ENCODE results near the gene RASEF.

RASEF gene

GRCh38 chr9:83012922-83013838, 49.8 kb downstream of the RASEF start:
- DNase-seq (ENCODE audit: low spot score): peak; percentile 18

GRCh38 chr9:83012168-83012921, 50.6 kb downstream of the RASEF start:
- DNase-seq (ENCODE audit: low spot score): no peak

- DNase-seq (ENCODE audit: low spot score): peak; percentile 8
Measured at GRCh38 chr9:83011611-83012010, 51.3 kb downstream of the RASEF start.

DNA sequence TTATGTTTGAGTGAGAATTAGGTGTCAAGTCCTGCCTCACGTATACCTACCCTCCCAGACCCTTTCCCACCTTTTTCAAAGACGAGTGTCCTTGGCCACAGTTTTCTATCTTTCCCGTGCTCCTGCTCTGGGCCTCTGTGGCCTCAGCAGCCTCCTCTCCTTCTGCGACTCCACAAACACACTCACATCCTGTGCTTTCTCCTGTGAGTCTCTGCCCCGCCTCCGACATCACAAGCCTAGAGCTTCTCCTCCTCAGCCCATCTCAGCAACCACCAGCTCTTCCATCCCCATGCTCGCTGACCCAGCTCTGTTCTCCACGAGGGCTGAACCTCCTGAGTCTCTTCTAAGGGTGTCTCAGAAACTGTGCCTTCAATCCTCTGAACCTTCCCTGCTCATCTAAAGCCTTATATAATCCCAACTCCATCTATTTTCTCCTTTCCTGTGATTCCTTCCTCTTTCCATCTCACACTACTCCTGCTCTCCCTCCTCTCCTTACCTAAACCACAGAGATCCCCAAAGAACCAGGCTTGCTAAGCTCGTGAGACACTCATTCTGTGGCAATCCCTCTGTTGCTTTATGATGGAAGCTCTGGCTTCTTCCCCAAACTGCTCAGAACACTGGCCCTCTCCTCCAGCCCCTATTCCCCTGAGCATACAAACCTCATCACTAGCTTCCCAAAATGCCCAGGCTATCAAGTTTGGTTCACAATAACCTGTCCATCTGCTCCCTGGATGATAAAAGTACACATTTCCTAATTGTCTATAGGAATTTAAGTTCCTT, 55.2 kb downstream of the RASEF start:
- DNase-seq (ENCODE audit: low spot score): no peak

DNA sequence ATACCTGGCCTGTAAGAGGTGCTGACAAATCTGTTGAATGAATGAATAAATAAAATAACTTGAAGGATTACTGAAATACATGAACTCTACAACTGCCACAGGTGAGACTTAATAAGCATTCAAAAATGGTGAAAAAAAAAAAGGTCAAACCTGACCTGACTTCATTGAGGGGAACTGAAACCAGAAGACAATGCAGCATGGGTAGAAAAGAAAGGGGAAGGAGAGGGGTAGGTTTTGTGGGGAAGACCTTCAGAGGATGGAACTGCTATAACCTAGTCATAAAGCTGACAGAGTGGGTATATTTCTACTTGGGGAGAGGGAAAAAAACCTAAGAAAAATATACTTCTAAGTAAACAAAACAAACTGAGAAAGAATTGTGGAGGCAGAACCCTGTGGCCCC, 56.6 kb downstream of the RASEF start:
- DNase-seq (ENCODE audit: low spot score): no peak

DNA sequence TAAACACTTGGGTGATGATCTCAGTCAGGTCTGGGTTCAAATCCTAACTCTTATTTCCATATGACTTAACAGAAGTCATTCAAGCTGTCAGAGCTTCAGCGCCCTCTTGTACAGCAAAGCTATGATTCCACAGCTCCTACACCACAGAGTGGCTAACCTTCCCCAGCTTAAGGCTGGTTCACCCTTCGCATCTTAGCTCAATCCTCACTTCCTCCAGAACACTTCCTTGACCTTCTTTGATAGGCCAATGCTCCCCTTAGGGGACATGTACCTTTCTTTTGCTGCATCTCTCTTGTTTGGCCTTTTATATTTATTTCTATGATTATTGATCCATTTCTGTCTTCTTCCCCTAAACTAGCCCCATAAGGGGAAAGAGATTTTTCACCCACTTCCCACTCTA, 57.0 kb downstream of the RASEF start:
- DNase-seq (ENCODE audit: low spot score): no peak

- no peak for DNase-seq (ENCODE audit: low spot score)
Measured at GRCh38 chr9:83005361-83005760, 57.6 kb downstream of the RASEF start.

- no peak for DNase-seq (ENCODE audit: low spot score)
Measured at GRCh38 chr9:83002329-83002728, 60.6 kb downstream of the RASEF start.

DNA sequence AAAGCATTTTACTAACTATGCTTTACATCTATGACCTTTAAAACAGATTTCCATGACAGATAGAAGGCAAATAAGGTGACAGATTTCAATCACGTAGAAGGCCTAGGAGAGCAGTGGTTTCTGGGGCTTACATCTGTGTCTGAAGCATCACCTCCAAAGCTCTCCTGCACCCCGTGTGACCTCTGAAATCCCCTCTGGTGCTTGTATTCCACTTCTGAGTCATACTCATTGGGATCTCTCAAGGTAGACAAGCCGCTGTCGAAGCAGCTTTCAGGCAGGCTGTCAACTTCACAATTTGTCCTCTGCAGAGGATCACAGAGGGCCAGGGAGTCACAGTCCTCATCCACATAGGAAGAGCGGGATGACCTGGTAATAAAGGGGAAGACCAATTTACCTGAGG, 62.2 kb downstream of the RASEF start:
- no peak for DNase-seq (ENCODE audit: low spot score)

GRCh38 chr9:82998409-82998808, 64.5 kb downstream of the RASEF start:
- no peak for DNase-seq (ENCODE audit: low spot score)

- no peak for DNase-seq (ENCODE audit: low spot score)
Measured at GRCh38 chr9:82997476-82998140, 65.3 kb downstream of the RASEF start.

GRCh38 chr9:82996941-82997340, 66.0 kb downstream of the RASEF start:
- no peak for DNase-seq (ENCODE audit: low spot score)

- DNase-seq (ENCODE audit: low spot score): no peak
Measured at GRCh38 chr9:82993856-82994605, 68.9 kb downstream of the RASEF start.

- DNase-seq (ENCODE audit: low spot score): no peak
Measured at GRCh38 chr9:82991671-82992070, 71.3 kb downstream of the RASEF start.

DNA sequence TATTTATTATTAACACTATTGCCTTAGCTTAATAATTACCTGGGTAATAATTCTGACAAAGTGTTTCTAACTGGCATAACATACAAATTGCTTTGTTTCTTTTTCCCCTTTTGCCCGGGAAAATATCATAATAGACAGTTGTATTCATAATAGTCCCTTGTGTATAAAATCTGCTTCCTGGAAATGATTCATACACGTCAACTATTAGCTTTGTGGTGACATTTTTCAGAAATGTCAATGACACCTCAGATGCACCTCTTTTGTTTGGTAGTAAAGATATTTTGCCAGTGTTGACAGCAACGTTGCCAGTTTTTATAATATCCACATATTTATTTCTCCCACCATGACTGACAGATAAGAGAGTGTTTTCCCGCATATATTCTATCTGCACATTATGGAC, 73.0 kb downstream of the RASEF start:
- no peak for DNase-seq (ENCODE audit: low spot score)

GRCh38 chr9:82988488-82988887, 74.5 kb downstream of the RASEF start:
- no peak for DNase-seq (ENCODE audit: low spot score)

DNA sequence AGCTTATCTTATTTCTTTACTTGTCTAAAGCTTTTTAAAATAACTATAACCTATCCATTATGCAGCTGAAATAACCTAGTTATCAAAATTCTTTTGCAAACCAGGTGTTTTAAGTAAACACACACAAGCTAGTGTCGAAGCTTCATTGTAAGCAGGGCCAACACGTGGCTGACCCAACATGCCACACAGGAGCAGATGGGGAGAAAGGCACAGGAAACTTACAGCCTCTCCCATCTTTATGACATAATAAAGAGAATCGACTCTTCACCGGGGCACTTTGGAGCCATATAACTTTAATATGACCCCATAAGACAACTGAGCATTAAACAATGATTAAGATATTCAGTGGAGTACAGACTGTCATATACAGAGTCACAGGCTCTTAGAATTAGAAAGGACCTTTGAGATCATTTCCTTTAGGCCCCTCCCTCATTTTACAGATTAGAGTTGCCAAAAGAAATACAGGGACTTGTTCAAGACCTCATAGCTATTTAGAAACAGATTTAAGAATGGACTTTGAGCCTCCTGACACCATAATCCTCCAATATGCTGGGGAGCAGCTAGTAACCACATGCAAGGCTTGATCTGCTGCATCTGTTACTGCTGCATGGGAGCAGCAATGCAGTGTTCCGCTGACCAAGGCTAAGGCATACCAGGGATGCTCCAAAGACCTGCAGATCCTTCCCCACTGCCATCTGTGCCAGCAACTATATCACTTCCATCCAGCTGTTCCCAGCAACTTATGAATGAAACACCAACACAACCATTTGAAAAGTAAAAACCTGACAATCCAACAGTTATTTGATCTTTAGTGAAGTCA, 75.4 kb downstream of the RASEF start:
- DNase-seq (ENCODE audit: low spot score): no peak

- DNase-seq (ENCODE audit: low spot score): no peak
Measured at GRCh38 chr9:82981552-82981951, 81.4 kb downstream of the RASEF start.

DNA sequence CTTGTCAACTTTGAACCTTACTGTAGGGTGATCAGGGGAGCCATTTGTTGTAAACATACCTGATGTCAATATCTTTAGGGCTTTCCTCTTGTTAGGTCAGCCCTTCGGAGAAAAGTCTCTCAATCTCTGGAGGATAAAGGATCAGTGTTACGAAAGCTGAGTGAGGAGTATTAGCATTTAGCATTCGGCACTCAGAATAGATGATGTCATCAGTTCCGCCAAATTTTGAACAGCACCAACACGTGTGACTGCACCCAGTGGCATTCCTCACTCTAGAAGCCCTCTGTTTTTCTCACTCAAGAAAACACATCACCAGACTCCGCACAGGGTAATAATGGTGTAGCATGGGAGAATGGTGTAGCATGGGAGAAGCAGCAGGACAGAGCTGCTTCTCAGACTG, 87.8 kb downstream of the RASEF start:
- no peak for DNase-seq (ENCODE audit: low spot score)

- no peak for DNase-seq (ENCODE audit: low spot score)
Measured at GRCh38 chr9:82972446-82972845, 90.5 kb downstream of the RASEF start.
